Measurements from ENCODE around the gene COPB2. TPM values are rescaled to one million over a fixed set of nuclear protein-coding genes. Genes with fewer than 3 reads are reported as not detected.

COPB2 gene
- total RNA-seq, 1 experiment from 2014 or later, result 119 TPM

DNA sequence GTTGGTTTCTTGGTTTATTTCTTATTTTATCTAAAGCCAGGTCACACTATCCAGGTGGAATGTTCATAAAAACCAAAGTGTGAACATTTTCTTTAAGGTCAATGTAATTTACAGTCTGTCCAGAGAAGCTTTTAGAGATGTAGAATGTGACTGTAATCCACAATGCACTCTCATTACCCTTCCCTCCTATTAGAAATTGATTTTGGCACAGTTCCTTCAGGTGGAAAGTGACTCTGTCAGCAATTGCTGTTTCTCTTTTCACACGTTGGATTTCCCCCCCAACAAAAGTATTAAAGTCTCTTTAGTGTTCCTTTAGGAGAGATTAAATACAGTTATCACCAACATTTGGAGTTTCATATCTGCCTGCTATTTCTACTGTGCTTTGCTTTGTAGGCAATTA is 31.6 kb upstream of the COPB2 start:
- H3K9me3 ChIP-seq (ENCODE audit: control insufficient read depth in 1 of 2, insufficient read depth in 1 of 2, low read depth in 1 of 2, low read length in 2 of 2), result no peaks in the 10 kb centered on the region; a peak in 1 of 4 replicates
- no peaks in the 10 kb centered on the region for H4K20me1 ChIP-seq (ENCODE audit: insufficient read depth)
- no TSS peak for BruUV-seq (replicated peaks)
- no peak overlapping the region for H3K4me3 ChIP-seq (replicated peaks in 1 of 2; ENCODE audit: low read depth in 1 of 2, low read length in 2 of 2)
- TF ChIP-seq, protein P1, sequence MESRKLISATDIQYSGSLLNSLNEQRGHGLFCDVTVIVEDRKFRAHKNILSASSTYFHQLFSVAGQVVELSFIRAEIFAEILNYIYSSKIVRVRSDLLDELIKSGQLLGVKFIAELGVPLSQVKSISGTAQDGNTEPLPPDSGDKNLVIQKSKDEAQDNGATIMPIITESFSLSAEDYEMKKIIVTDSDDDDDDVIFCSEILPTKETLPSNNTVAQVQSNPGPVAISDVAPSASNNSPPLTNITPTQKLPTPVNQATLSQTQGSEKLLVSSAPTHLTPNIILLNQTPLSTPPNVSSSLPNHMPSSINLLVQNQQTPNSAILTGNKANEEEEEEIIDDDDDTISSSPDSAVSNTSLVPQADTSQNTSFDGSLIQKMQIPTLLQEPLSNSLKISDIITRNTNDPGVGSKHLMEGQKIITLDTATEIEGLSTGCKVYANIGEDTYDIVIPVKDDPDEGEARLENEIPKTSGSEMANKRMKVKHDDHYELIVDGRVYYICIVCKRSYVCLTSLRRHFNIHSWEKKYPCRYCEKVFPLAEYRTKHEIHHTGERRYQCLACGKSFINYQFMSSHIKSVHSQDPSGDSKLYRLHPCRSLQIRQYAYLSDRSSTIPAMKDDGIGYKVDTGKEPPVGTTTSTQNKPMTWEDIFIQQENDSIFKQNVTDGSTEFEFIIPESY (IDR thresholded peaks at IDR 0.05; ENCODE audit: extremely low read depth, insufficient replicate concordance, low read length), result no peak
- TF ChIP-seq EGR1 (IDR thresholded peaks at IDR 0.05; ENCODE audit: low read depth) (no peak), ELF1 (IDR thresholded peaks at IDR 0.05; ENCODE audit: borderline replicate concordance, low read depth) (no peak), FOSL1 (IDR thresholded peaks at IDR 0.05; ENCODE audit: low read depth) (no peak), SRF (IDR thresholded peaks at IDR 0.05; ENCODE audit: low read depth) (no peak), MAX (IDR thresholded peaks at IDR 0.05) (no peak), TCF7L2 (IDR thresholded peaks at IDR 0.05; ENCODE audit: borderline replicate concordance, extremely low read depth, insufficient read depth, insufficient read length) (no peak), CBX3 (IDR thresholded peaks at IDR 0.05; ENCODE audit: low read depth) (no peak), EZH2phosphoT487 (IDR thresholded peaks at IDR 0.05; ENCODE audit: borderline replicate concordance) (no peak), EZH2 (IDR thresholded peaks at IDR 0.05) (no peak), RAD21 (IDR thresholded peaks at IDR 0.05; ENCODE audit: low read depth) (no peak), YY1 (IDR thresholded peaks at IDR 0.05; ENCODE audit: extremely low read depth, insufficient replicate concordance, low read depth, low read length) (no peak), POLR2AphosphoS5 (IDR thresholded peaks at IDR 0.05; ENCODE audit: low read depth, low read length) (no peak), SP1 (IDR thresholded peaks at IDR 0.05; ENCODE audit: low read depth) (no peak), CEBPB (IDR thresholded peaks at IDR 0.05; ENCODE audit: low read depth) (no peak), POLR2A (IDR thresholded peaks at IDR 0.05; ENCODE audit: borderline replicate concordance, extremely low read depth, insufficient read depth, insufficient read length) (no peak), ZFX (IDR thresholded peaks at IDR 0.05) (no peak)
- TF ChIP-seq, protein P2, sequence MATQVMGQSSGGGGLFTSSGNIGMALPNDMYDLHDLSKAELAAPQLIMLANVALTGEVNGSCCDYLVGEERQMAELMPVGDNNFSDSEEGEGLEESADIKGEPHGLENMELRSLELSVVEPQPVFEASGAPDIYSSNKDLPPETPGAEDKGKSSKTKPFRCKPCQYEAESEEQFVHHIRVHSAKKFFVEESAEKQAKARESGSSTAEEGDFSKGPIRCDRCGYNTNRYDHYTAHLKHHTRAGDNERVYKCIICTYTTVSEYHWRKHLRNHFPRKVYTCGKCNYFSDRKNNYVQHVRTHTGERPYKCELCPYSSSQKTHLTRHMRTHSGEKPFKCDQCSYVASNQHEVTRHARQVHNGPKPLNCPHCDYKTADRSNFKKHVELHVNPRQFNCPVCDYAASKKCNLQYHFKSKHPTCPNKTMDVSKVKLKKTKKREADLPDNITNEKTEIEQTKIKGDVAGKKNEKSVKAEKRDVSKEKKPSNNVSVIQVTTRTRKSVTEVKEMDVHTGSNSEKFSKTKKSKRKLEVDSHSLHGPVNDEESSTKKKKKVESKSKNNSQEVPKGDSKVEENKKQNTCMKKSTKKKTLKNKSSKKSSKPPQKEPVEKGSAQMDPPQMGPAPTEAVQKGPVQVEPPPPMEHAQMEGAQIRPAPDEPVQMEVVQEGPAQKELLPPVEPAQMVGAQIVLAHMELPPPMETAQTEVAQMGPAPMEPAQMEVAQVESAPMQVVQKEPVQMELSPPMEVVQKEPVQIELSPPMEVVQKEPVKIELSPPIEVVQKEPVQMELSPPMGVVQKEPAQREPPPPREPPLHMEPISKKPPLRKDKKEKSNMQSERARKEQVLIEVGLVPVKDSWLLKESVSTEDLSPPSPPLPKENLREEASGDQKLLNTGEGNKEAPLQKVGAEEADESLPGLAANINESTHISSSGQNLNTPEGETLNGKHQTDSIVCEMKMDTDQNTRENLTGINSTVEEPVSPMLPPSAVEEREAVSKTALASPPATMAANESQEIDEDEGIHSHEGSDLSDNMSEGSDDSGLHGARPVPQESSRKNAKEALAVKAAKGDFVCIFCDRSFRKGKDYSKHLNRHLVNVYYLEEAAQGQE (IDR thresholded peaks at IDR 0.05; ENCODE audit: low read depth), result no peak
- TF ChIP-seq, protein P3, sequence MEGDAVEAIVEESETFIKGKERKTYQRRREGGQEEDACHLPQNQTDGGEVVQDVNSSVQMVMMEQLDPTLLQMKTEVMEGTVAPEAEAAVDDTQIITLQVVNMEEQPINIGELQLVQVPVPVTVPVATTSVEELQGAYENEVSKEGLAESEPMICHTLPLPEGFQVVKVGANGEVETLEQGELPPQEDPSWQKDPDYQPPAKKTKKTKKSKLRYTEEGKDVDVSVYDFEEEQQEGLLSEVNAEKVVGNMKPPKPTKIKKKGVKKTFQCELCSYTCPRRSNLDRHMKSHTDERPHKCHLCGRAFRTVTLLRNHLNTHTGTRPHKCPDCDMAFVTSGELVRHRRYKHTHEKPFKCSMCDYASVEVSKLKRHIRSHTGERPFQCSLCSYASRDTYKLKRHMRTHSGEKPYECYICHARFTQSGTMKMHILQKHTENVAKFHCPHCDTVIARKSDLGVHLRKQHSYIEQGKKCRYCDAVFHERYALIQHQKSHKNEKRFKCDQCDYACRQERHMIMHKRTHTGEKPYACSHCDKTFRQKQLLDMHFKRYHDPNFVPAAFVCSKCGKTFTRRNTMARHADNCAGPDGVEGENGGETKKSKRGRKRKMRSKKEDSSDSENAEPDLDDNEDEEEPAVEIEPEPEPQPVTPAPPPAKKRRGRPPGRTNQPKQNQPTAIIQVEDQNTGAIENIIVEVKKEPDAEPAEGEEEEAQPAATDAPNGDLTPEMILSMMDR (IDR thresholded peaks at IDR 0.05 in 2 of 3, conservative IDR thresholded peaks at IDR 0.05 in 1 of 3; ENCODE audit: borderline replicate concordance in 1 of 3, insufficient read depth in 1 of 3, low read depth in 2 of 3, low read length in 2 of 3), result no peak
- no peak overlapping the region for H3K9ac ChIP-seq (ENCODE audit: low read length)
- ChIA-PET RAD21 (ENCODE audit: low non-redundant PET in 1 of 2, low total read pairs in 2 of 2, uncharacterized antibody in 2 of 2, unreplicated experiment in 2 of 2) (no interaction called here), CTCF (no interaction called here), POLR2A (no interaction called here)
- H3K4me1 ChIP-seq (ENCODE audit: control insufficient read depth in 1 of 2, insufficient read depth in 2 of 2, low read length in 2 of 2), result peaks cover 0 to 11% of the 10 kb centered on the region in 2 experiments; a peak in 1 of 4 replicates
- DNase-seq (ENCODE audit: low read depth, low spot score) (no peak), ATAC-seq (no peak)
- H3K4me2 ChIP-seq (ENCODE audit: low read length), result no peak overlapping the region
- no peaks in the 10 kb centered on the region for H3K36me3 ChIP-seq (ENCODE audit: control insufficient read depth in 1 of 2, insufficient read depth in 2 of 2, low read length in 2 of 2)
- H3K27me3 ChIP-seq (ENCODE audit: insufficient read depth, low read length), result no peaks in the 10 kb centered on the region
- intact Hi-C loops (cut with micrococcal nuclease), result loop anchor here (10.0 kb wide), 2 partner anchors 514 to 634 kb away; partner anchors contain the start of gene CLSTN2
- H3K9me2 ChIP-seq (ENCODE audit: insufficient read depth), result no peaks in the 10 kb centered on the region
- no peak overlapping the region for H2AFZ ChIP-seq (ENCODE audit: low read depth, low read length, poor library complexity, severe bottlenecking)
- no peaks in the 10 kb centered on the region for H3K79me2 ChIP-seq (ENCODE audit: insufficient read depth, low read length)
- no peak overlapping the region for H3K27ac ChIP-seq (ENCODE audit: low read depth, low read length)
